GM23248 (cell line): Measurements from ENCODE around the gene BST2.

Source experiments
- EZH2 ChIP-seq: fragments of 200-600 bp; sonication (generic); IDR thresholded peaks from 2 replicates; pipeline ENCODE4 v1.6.1; 2018; ENCODE audit warnings: antibody characterized with exemption, mild to moderate bottlenecking; ENCODE audit not compliant: insufficient read depth, poor library complexity, severe bottlenecking
- EZH2phosphoT487 ChIP-seq: fragments of 200-600 bp; sonication (generic); IDR thresholded peaks from 2 replicates; pipeline ENCODE4 v1.6.1; 2018; ENCODE audit warnings: antibody characterized with exemption, moderate library complexity, mild to moderate bottlenecking, low read depth; ENCODE audit not compliant: insufficient read depth

GRCh38 chr19:17404621-17405249 is 695 bp downstream of the BST2 start:
- TF ChIP-seq EZH2 (no peak), EZH2phosphoT487 (no peak)
